Breast epithelium (tissue), 4 donors: Measurements from ENCODE around the gene ASB6. TPM values are rescaled to one million over a fixed set of nuclear protein-coding genes. Genes with fewer than 3 reads are reported as not detected.

Experiments used
- DNase-seq, 2 donors: peaks; one replicate each; pipeline ENCODE4 v3.0.0-alpha.2; 2019; ENCODE audit warnings: low spot score in 2 of 2
- H3K27ac ChIP-seq, 2 donors: fragments of 200-600 bp; sonication (generic) in 1 of 2; one replicate each; pipeline ENCODE4 v1.5.1; 2016 to 2019; ENCODE audit warnings: mild to moderate bottlenecking in 1 of 2
- H3K27me3 ChIP-seq, 2 donors: fragments of 200-600 bp; sonication (generic) in 1 of 2; one replicate each; pipeline versions ENCODE4 v1.5.1 to v1.6.0; 2017 to 2019; ENCODE audit warnings: control low read depth in 1 of 2, mild to moderate bottlenecking in 1 of 2
- H3K36me3 ChIP-seq: fragments of 200-600 bp; one replicate; pipeline ENCODE4 v1.5.1; 2019
- H3K4me1 ChIP-seq, 2 donors: fragments of 200-600 bp; sonication (generic); one replicate each; pipeline ENCODE4 v1.5.1; 2016 to 2019; ENCODE audit warnings: control low read depth in 1 of 2
- H3K4me3 ChIP-seq, 3 donors: fragments of 200-600 bp; sonication (generic); 1 replicate in 2 of 3; 2 replicates in 1 of 3; pipeline ENCODE4 v1.5.1; 2016 to 2019; ENCODE audit warnings: mild to moderate bottlenecking in 3 of 3, moderate library complexity in 2 of 3
- H3K9me3 ChIP-seq, 2 donors: fragments of 200-600 bp; sonication (generic) in 1 of 2; one replicate each; pipeline ENCODE4 v1.5.1; 2016 to 2019; ENCODE audit warnings: control low read depth in 1 of 2
- CTCF ChIP-seq, 3 donors: fragments of 450-650 bp; IDR thresholded peaks; one replicate each; pipeline ENCODE4 v1.5.1; 2016 to 2017; ENCODE audit warnings: antibody characterized with exemption in 3 of 3, mild to moderate bottlenecking in 3 of 3, moderate library complexity in 3 of 3
- POLR2A ChIP-seq: fragments of 450-650 bp; IDR thresholded peaks from one replicate; pipeline ENCODE4 v1.6.1; 2016; ENCODE audit warnings: antibody characterized with exemption, mild to moderate bottlenecking, moderate library complexity
- POLR2AphosphoS5 ChIP-seq, 3 donors: sonication (generic); formaldehyde crosslinking; IDR thresholded peaks; one replicate each; pipeline ENCODE4 v1.6.1; 2017; ENCODE audit warnings: antibody characterized with exemption in 3 of 3
- intact Hi-C: fragments of 100-400 bp; cut with DNase I; formaldehyde crosslinking; loops from one replicate; pipeline ENCODE4 v1.15.1; 2023; ENCODE audit warnings: low total_unique reads
- total RNA-seq, 3 donors: library from RNA; depleted of rRNA; stranded (reverse); fragments of >200 nt; gene quantifications; one replicate each; pipeline ENCODE4 v1.1.0, GENCODE V29; 2016

The ASB6 gene
- total RNA-seq, 3 donors from 2014 or later = 11.2 to 24.4 (median 21.6) TPM

GRCh38 chr9:129685220-129685932 lies 43.4 kb upstream of the ASB6 start:
- H3K27ac ChIP-seq = peak overlapping the region in 1 of 2 donors; percentile 8
- H3K4me3 ChIP-seq = no peak overlapping the region
- no peaks in the 10 kb centered on the region for H3K9me3 ChIP-seq
- DNase-seq = no peak
- no peaks in the 10 kb centered on the region for H3K4me1 ChIP-seq
- no peak for TF ChIP-seq POLR2AphosphoS5 (IDR thresholded peaks at IDR 0.05)
- no peak for TF ChIP-seq POLR2A
- no peak for TF ChIP-seq CTCF (IDR thresholded peaks at IDR 0.05)
- H3K36me3 ChIP-seq = no peaks in the 10 kb centered on the region
- intact Hi-C loops = no loop called here
- H3K27me3 ChIP-seq = no peaks in the 10 kb centered on the region

GRCh38 chr9:129682381-129682780 lies 40.4 kb upstream of the ASB6 start:
- TF ChIP-seq CTCF (IDR thresholded peaks at IDR 0.05) (no peak), POLR2A (no peak), POLR2AphosphoS5 (IDR thresholded peaks at IDR 0.05) (no peak)
- Histone ChIP-seq H3K27me3 (no peaks in the 10 kb centered on the region), H3K36me3 (no peaks in the 10 kb centered on the region), H3K4me1 (no peaks in the 10 kb centered on the region), H3K9me3 (no peaks in the 10 kb centered on the region), H3K27ac (peak overlapping the region in 1 of 2 donors; percentile 72), H3K4me3 (no peak overlapping the region)
- no peak for DNase-seq
- intact Hi-C loops = no loop called here

- Histone ChIP-seq H3K9me3 (no peaks in the 10 kb centered on the region), H3K4me1 (no peaks in the 10 kb centered on the region), H3K27me3 (no peaks in the 10 kb centered on the region), H3K36me3 (no peaks in the 10 kb centered on the region), H3K27ac (peak overlapping the region in 1 of 2 donors; percentile 72), H3K4me3 (no peak overlapping the region)
- intact Hi-C loops = no loop called here
- DNase-seq = no peak
- TF ChIP-seq POLR2AphosphoS5 (IDR thresholded peaks at IDR 0.05) (no peak), CTCF (IDR thresholded peaks at IDR 0.05) (no peak), POLR2A (no peak)
These were observed 40.0 kb upstream of the ASB6 start for GRCh38 chr9:129681924-129682323.

- no peaks in the 10 kb centered on the region for H3K27me3 ChIP-seq
- TF ChIP-seq POLR2A (no peak), POLR2AphosphoS5 (IDR thresholded peaks at IDR 0.05) (no peak), CTCF (IDR thresholded peaks at IDR 0.05) (no peak)
- no peaks in the 10 kb centered on the region for H3K4me1 ChIP-seq
- intact Hi-C loops = no loop called here
- no peaks in the 10 kb centered on the region for H3K36me3 ChIP-seq
- H3K4me3 ChIP-seq = no peak overlapping the region
- H3K27ac ChIP-seq = no peak overlapping the region
- DNase-seq = no peak
- no peaks in the 10 kb centered on the region for H3K9me3 ChIP-seq
These were observed 37.6 kb upstream of the ASB6 start for GRCh38 chr9:129679537-129679936.

- no peak for DNase-seq
- intact Hi-C loops = no loop called here
These were observed 36.9 kb upstream of the ASB6 start for GRCh38 chr9:129678844-129679243.

More at GRCh38 chr9:129678844-129679243, 36.9 kb upstream of the ASB6 start:
- Histone ChIP-seq H3K4me3 (no peak overlapping the region), H3K36me3 (no peaks in the 10 kb centered on the region), H3K27me3 (no peaks in the 10 kb centered on the region), H3K27ac (peak overlapping the region in 1 of 2 donors; percentile 72), H3K4me1 (no peaks in the 10 kb centered on the region), H3K9me3 (no peaks in the 10 kb centered on the region)
- TF ChIP-seq CTCF (IDR thresholded peaks at IDR 0.05) (no peak), POLR2AphosphoS5 (IDR thresholded peaks at IDR 0.05) (no peak), POLR2A (no peak)
